Posterior vena cava (tissue), 2 donors: Measurements from ENCODE around the gene RAD51AP1. TPM values are rescaled to one million over a fixed set of nuclear protein-coding genes. Genes with fewer than 3 reads are reported as not detected.
A peak's percentile ranks its signal among the peaks of the same experiment; 100 is the strongest.
"Not testable (repeated sequence)": the region's sequence is repeated elsewhere in the genome, so short reads cannot be mapped to it uniquely, and the experiment has no call there.

ENCODE experiments used
- DNase-seq: peaks from one replicate; pipeline ENCODE4 v3.0.0-alpha.2; 2020; ENCODE audit warnings: low spot score
- intact Hi-C, 2 donors: fragments of 100-400 bp; cut with DNase I; formaldehyde crosslinking; loops; one replicate each; pipeline versions ENCODE4 v1.14.1 to v1.14.2; 2022 to 2023
- long read RNA-seq, 2 donors: library from polyadenylated mRNA; unstranded; transcript quantifications; one replicate each; pipeline ENCODE4 v2.0.0, GENCODE V29; 2020 to 2021
- total RNA-seq, 2 donors: library from RNA; stranded (reverse); fragmentation: NEBNext Ultra II Directional; extraction: Animal tissue kit (Norgen Biotek cat#: 25700); gene quantifications; one replicate each; pipeline ENCODE4 v1.2.1, GENCODE V29; 2021
- donor health status: DM: yes; HTN: yes; CAD: no.
- donor health status: DM: yes; HTN: yes; CAD: no.

Gene RAD51AP1
- total RNA-seq: 1 to 10 TPM; 1.0 to 1.7 TPM
- long read RNA-seq, donor 1, partial matches to known transcripts: 1 of 2 reads
- long read RNA-seq, donor 1, other reads (novel, unspliced or antisense): 0 of 2 reads
- long read RNA-seq, donor 2, partial matches to known transcripts: 0 of 1 reads
- long read RNA-seq, donor 2, other reads (novel, unspliced or antisense): 0 of 1 reads

GRCh38 chr12:4538207-4539160, at the start of gene RAD51AP1:
TSS of gene RAD51AP1 (plus strand) at chr12:4538890. CDS start at chr12:4538940, 50 bp downstream.
- intact Hi-C loops: loop anchor here in 1 of 2 donors (10.0 kb wide), 1 partner anchor 184 kb away; no protein-coding TSS in a partner anchor
- DNase-seq: peak; percentile 99

GRCh38 chr12:4489556-4489955, 49.1 kb upstream of the RAD51AP1 start:
- DNase-seq: no peak
- intact Hi-C loops: no loop called here

- intact Hi-C loops: no loop called here
- DNase-seq: no peak
Observed at GRCh38 chr12:4490973-4491372, 47.7 kb upstream of the RAD51AP1 start.

- intact Hi-C loops: no loop called here
- DNase-seq: no peak
Observed at GRCh38 chr12:4496145-4496838, 42.4 kb upstream of the RAD51AP1 start.

- DNase-seq: no peak
- intact Hi-C loops: no loop called here
Observed at GRCh38 chr12:4499186-4499585, 39.5 kb upstream of the RAD51AP1 start.

GRCh38 chr12:4505376-4505986, 33.2 kb upstream of the RAD51AP1 start:
- no peak for DNase-seq
- intact Hi-C loops: no loop called here

GRCh38 chr12:4506430-4506829, 32.3 kb upstream of the RAD51AP1 start:
- intact Hi-C loops: no loop called here
- no peak for DNase-seq

GRCh38 chr12:4506870-4507269, 31.8 kb upstream of the RAD51AP1 start:
- no peak for DNase-seq
- intact Hi-C loops: no loop called here

GRCh38 chr12:4508503-4508902, 30.2 kb upstream of the RAD51AP1 start:
- DNase-seq, intact Hi-C loops: not testable (repeated sequence)

- DNase-seq, intact Hi-C loops: not testable (repeated sequence)
Observed at GRCh38 chr12:4509269-4509668, 29.4 kb upstream of the RAD51AP1 start.

GRCh38 chr12:4518106-4518728, 20.5 kb upstream of the RAD51AP1 start:
- intact Hi-C loops: no loop called here

GRCh38 chr12:4523443-4523842, 15.2 kb upstream of the RAD51AP1 start:
- DNase-seq, intact Hi-C loops: not testable (repeated sequence)

More at GRCh38 chr12:4518106-4518728, 20.5 kb upstream of the RAD51AP1 start:
- no peak for DNase-seq

- no peak for DNase-seq
- intact Hi-C loops: no loop called here
Observed at GRCh38 chr12:4526923-4527546, 11.7 kb upstream of the RAD51AP1 start.

- intact Hi-C loops: loop anchor here in 1 of 2 donors (10.0 kb wide), 1 partner anchor 175 kb away; no protein-coding TSS in a partner anchor
- no peak for DNase-seq
Observed at GRCh38 chr12:4530160-4530559, 8.5 kb upstream of the RAD51AP1 start.

- intact Hi-C loops: loop anchor here in 1 of 2 donors (10.0 kb wide), 1 partner anchor 176 kb away; no protein-coding TSS in a partner anchor
Observed at GRCh38 chr12:4530982-4531586, 7.6 kb upstream of the RAD51AP1 start.

GRCh38 chr12:4535092-4535491, 3.6 kb upstream of the RAD51AP1 start:
- no peak for DNase-seq
- intact Hi-C loops: loop anchor here in 1 of 2 donors (10.0 kb wide), 1 partner anchor 180 kb away; no protein-coding TSS in a partner anchor

More at GRCh38 chr12:4530982-4531586, 7.6 kb upstream of the RAD51AP1 start:
- DNase-seq: no peak

- intact Hi-C loops: loop anchor here in 1 of 2 donors (10.0 kb wide), 1 partner anchor 181 kb away; no protein-coding TSS in a partner anchor
- DNase-seq: no peak
Observed at GRCh38 chr12:4535871-4536270, 2.8 kb upstream of the RAD51AP1 start.
